Mesenchymal stem cell (in vitro differentiated cells and primary cell): ENCODE data around the gene MAMDC4.

Experiments
- DNase-seq: peaks from one replicate; pipeline ENCODE4 v3.0.0-alpha.2; 2013
- H2AFZ ChIP-seq: one replicate; pipeline ENCODE4 v1.6.1; 2013; ENCODE audit warnings: low read depth, mild to moderate bottlenecking, control low read depth, inconsistent platforms, low read length, moderate library complexity
- H2AK5ac ChIP-seq: 2 replicates; pipeline ENCODE4 v1.6.1; 2013; ENCODE audit warnings: low read length, moderate library complexity, mild to moderate bottlenecking, inconsistent platforms; ENCODE audit not compliant: severe bottlenecking
- H2BK120ac ChIP-seq: one replicate; pipeline ENCODE4 v1.6.1; 2013; ENCODE audit warnings: low read depth, mild to moderate bottlenecking, inconsistent platforms, low read length, moderate library complexity
- H2BK12ac ChIP-seq, 2 experiments: one replicate each; pipeline ENCODE4 v1.6.1; 2013; ENCODE audit warnings: inconsistent platforms in 2 of 2, low read length in 2 of 2, mild to moderate bottlenecking in 2 of 2, moderate library complexity in 2 of 2, control low read depth in 1 of 2
- H2BK15ac ChIP-seq: one replicate; pipeline ENCODE4 v1.6.1; 2013; ENCODE audit warnings: mild to moderate bottlenecking, low read depth, inconsistent platforms; ENCODE audit not compliant: poor library complexity, severe bottlenecking
- H2BK5ac ChIP-seq: 2 replicates; pipeline ENCODE4 v1.6.1; 2013; ENCODE audit warnings: low read depth, mild to moderate bottlenecking, low read length, control low read depth, inconsistent platforms; ENCODE audit not compliant: poor library complexity, severe bottlenecking
- H3K14ac ChIP-seq, 2 experiments: one replicate each; pipeline ENCODE4 v1.6.1; 2013; ENCODE audit warnings: inconsistent platforms in 2 of 2, low read length in 2 of 2, control low read depth in 1 of 2, mild to moderate bottlenecking in 1 of 2, moderate library complexity in 1 of 2
- H3K18ac ChIP-seq, 2 experiments: one replicate each; pipeline ENCODE4 v1.6.1; 2013; ENCODE audit warnings: inconsistent platforms in 2 of 2, low read length in 2 of 2, control low read depth in 1 of 2, low read depth in 1 of 2, mild to moderate bottlenecking in 1 of 2
- H3K23ac ChIP-seq, 2 experiments: one replicate each; pipeline ENCODE4 v1.6.1; 2013; ENCODE audit warnings: inconsistent platforms in 2 of 2, low read length in 2 of 2, mild to moderate bottlenecking in 2 of 2, moderate library complexity in 2 of 2, control low read depth in 1 of 2
- H3K27ac ChIP-seq: 2 replicates; pipeline ENCODE4 v1.5.1; 2013; ENCODE audit warnings: mild to moderate bottlenecking, moderate library complexity, low read length, control low read depth, inconsistent platforms; ENCODE audit not compliant: poor library complexity, severe bottlenecking
- H3K27me3 ChIP-seq, 2 experiments: 2 replicates each; pipeline versions ENCODE4 v1.6.1 to v1.7.0; 2013; ENCODE audit warnings: low read length in 2 of 2, mild to moderate bottlenecking in 2 of 2, moderate library complexity in 2 of 2, control low read depth in 1 of 2, inconsistent platforms in 1 of 2; ENCODE audit not compliant: control insufficient read depth in 1 of 2, insufficient read depth in 1 of 2
- H3K36me3 ChIP-seq, 2 experiments: 2 replicates each; pipeline versions ENCODE4 v1.6.1 to v1.7.0; 2013; ENCODE audit warnings: low read length in 2 of 2, control low read depth in 1 of 2, inconsistent platforms in 1 of 2, low read depth in 1 of 2, mild to moderate bottlenecking in 1 of 2; ENCODE audit not compliant: insufficient read depth in 2 of 2, control insufficient read depth in 1 of 2
- H3K4ac ChIP-seq, 2 experiments: one replicate each; pipeline ENCODE4 v1.6.1; 2013; ENCODE audit warnings: inconsistent platforms in 2 of 2, low read length in 2 of 2, mild to moderate bottlenecking in 2 of 2, moderate library complexity in 2 of 2, control low read depth in 1 of 2, low read depth in 1 of 2
- H3K4me1 ChIP-seq: 2 replicates; pipeline ENCODE4 v1.6.1; 2013; ENCODE audit warnings: low read depth, low read length, control low read depth; ENCODE audit not compliant: control insufficient read depth, insufficient read depth
- H3K4me2 ChIP-seq: 2 replicates; pipeline ENCODE4 v1.6.1; 2013; ENCODE audit warnings: low read length, mild to moderate bottlenecking, inconsistent platforms; ENCODE audit not compliant: poor library complexity, severe bottlenecking
- H3K4me3 ChIP-seq, 2 experiments: 2 replicates each; pipeline versions ENCODE4 v1.5.1 to v1.7.0; 2013; ENCODE audit warnings: low read length in 2 of 2, mild to moderate bottlenecking in 2 of 2, control low read depth in 1 of 2, low read depth in 1 of 2; ENCODE audit not compliant: insufficient read depth in 1 of 2
- H3K79me1 ChIP-seq: replicated peaks from 2 replicates; pipeline ENCODE4 v1.6.1; 2013; ENCODE audit warnings: mild to moderate bottlenecking, control low read depth, low read length, inconsistent platforms; ENCODE audit not compliant: poor library complexity, severe bottlenecking
- H3K9ac ChIP-seq: 2 replicates; pipeline ENCODE4 v1.7.0; 2013; ENCODE audit warnings: mild to moderate bottlenecking, low read length, moderate library complexity
- H3K9me3 ChIP-seq: 2 replicates; pipeline ENCODE4 v1.7.0; 2013; ENCODE audit warnings: mild to moderate bottlenecking, low read length; ENCODE audit not compliant: control insufficient read depth
- H4K8ac ChIP-seq: one replicate; pipeline ENCODE4 v1.6.1; 2013; ENCODE audit warnings: inconsistent platforms, mild to moderate bottlenecking, low read length, moderate library complexity
- H4K91ac ChIP-seq: one replicate; pipeline ENCODE4 v1.6.1; 2013; ENCODE audit warnings: mild to moderate bottlenecking, low read length, inconsistent platforms
- WGBS: methylation state at CpG from one replicate; pipeline ENCODE4 v1.1.7; 2013; ENCODE audit warnings: mixed read lengths; 5-methylcytosine and 5-hydroxymethylcytosine counted together

MAMDC4 gene

GRCh38 chr9:136896027-136896426, 43.9 kb downstream of the MAMDC4 start:
- no peak overlapping the region for H3K4ac ChIP-seq
- H3K9me3 ChIP-seq, result no peaks in the 10 kb centered on the region
- WGBS, result 88% methylated on average over 11 of the region's 11 CpGs
- no peak overlapping the region for H2BK15ac ChIP-seq
- no peak overlapping the region for H3K4me3 ChIP-seq
- DNase-seq, result no peak
- H3K4me2 ChIP-seq, result no peak overlapping the region
- H2BK5ac ChIP-seq, result no peak overlapping the region
- H4K8ac ChIP-seq, result no peak overlapping the region
- no peak overlapping the region for H3K23ac ChIP-seq
- no peak overlapping the region for H3K9ac ChIP-seq
- H2AK5ac ChIP-seq, result no peak overlapping the region
- peaks cover 13% of the 10 kb centered on the region for H3K4me1 ChIP-seq
- no peak overlapping the region for H3K27ac ChIP-seq
- peaks cover 45% of the 10 kb centered on the region for H3K79me1 ChIP-seq
- H2AFZ ChIP-seq, result no peak overlapping the region
- H4K91ac ChIP-seq, result no peak overlapping the region
- H2BK120ac ChIP-seq, result no peak overlapping the region
- no peaks in the 10 kb centered on the region for H3K27me3 ChIP-seq
- no peak overlapping the region for H3K14ac ChIP-seq
- no peak overlapping the region for H3K18ac ChIP-seq
- H3K36me3 ChIP-seq, result peaks cover 21 to 49% of the 10 kb centered on the region in 2 experiments
- H2BK12ac ChIP-seq, result no peak overlapping the region

GRCh38 chr9:136898483-136899100, 46.4 kb downstream of the MAMDC4 start:
- Histone ChIP-seq H3K27ac (no peak overlapping the region), H3K4me1 (peaks cover 28% of the 10 kb centered on the region), H4K8ac (peak overlapping the region; percentile 48), H3K79me1 (peaks cover 45% of the 10 kb centered on the region), H2BK15ac (no peak overlapping the region), H3K9me3 (no peaks in the 10 kb centered on the region), H2AK5ac (no peak overlapping the region), H3K27me3 (no peaks in the 10 kb centered on the region), H2BK120ac (no peak overlapping the region), H3K4me3 (no peak overlapping the region), H3K23ac (no peak overlapping the region), H2BK12ac (no peak overlapping the region), H3K14ac (no peak overlapping the region), H3K4ac (no peak overlapping the region), H2BK5ac (no peak overlapping the region), H4K91ac (no peak overlapping the region), H2AFZ (no peak overlapping the region), H3K36me3 (peaks cover 25 to 43% of the 10 kb centered on the region in 2 experiments), H3K9ac (no peak overlapping the region), H3K18ac (no peak overlapping the region), H3K4me2 (no peak overlapping the region)
- no peak for DNase-seq
- 96% methylated on average over 18 of the region's 21 CpGs for WGBS

GRCh38 chr9:136899196-136899595, 47.0 kb downstream of the MAMDC4 start:
- H3K9ac ChIP-seq, result no peak overlapping the region
- no peak overlapping the region for H2AFZ ChIP-seq
- no peak overlapping the region for H4K91ac ChIP-seq
- peaks cover 28% of the 10 kb centered on the region for H3K4me1 ChIP-seq
- no peak overlapping the region for H4K8ac ChIP-seq
- no peak overlapping the region for H3K27ac ChIP-seq
- H3K27me3 ChIP-seq, result no peaks in the 10 kb centered on the region
- peaks cover 47% of the 10 kb centered on the region for H3K79me1 ChIP-seq
- H2BK15ac ChIP-seq, result no peak overlapping the region
- H3K14ac ChIP-seq, result no peak overlapping the region
- H2BK5ac ChIP-seq, result no peak overlapping the region
- no peak overlapping the region for H2BK12ac ChIP-seq
- no peak overlapping the region for H3K4me2 ChIP-seq
- no peak overlapping the region for H2BK120ac ChIP-seq
- no peak overlapping the region for H3K23ac ChIP-seq
- H3K36me3 ChIP-seq, result peaks cover 25 to 44% of the 10 kb centered on the region in 2 experiments
- no peak overlapping the region for H3K4me3 ChIP-seq
- 92% methylated on average over 9 of the region's 9 CpGs for WGBS
- no peak overlapping the region for H2AK5ac ChIP-seq
- no peak overlapping the region for H3K4ac ChIP-seq
- H3K18ac ChIP-seq, result no peak overlapping the region
- DNase-seq, result no peak
- no peaks in the 10 kb centered on the region for H3K9me3 ChIP-seq

DNA sequence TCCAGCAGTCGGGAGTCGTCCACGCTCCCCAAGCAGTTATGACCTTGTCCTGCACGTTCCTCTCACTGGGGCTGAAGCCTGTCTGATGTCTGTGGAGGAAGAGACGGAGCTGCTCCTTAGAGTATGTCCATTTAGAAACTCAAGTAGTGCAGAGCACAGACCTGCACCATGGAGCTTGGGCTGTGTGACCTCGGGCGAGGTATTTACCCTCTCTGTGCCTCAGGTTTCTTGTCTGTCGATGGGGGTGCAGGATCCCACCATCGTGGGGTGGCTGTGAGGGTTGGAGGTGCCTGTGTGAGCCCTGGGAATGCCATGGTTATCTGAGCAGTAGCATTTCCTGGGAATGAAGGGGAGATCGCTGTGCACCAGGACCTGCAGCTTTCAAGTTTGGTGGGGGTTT, 48.4 kb downstream of the MAMDC4 start:
- H2BK15ac ChIP-seq, result no peak overlapping the region
- no peak overlapping the region for H2BK12ac ChIP-seq
- no peak overlapping the region for H3K18ac ChIP-seq
- H2BK120ac ChIP-seq, result no peak overlapping the region
- no peak overlapping the region for H3K14ac ChIP-seq
- H3K4me2 ChIP-seq, result no peak overlapping the region
- H3K4me1 ChIP-seq, result peaks cover 28% of the 10 kb centered on the region
- H3K27me3 ChIP-seq, result no peaks in the 10 kb centered on the region
- H2AFZ ChIP-seq, result no peak overlapping the region
- H3K79me1 ChIP-seq, result peaks cover 40% of the 10 kb centered on the region
- H3K4ac ChIP-seq, result peak overlapping the region in 1 of 2 experiments; percentile 47
- no peak overlapping the region for H2AK5ac ChIP-seq
- no peak overlapping the region for H2BK5ac ChIP-seq
- no peak overlapping the region for H4K91ac ChIP-seq
- H3K27ac ChIP-seq, result no peak overlapping the region
- no peak overlapping the region for H3K23ac ChIP-seq
- 93% methylated on average over 10 of the region's 10 CpGs for WGBS
- H3K9me3 ChIP-seq, result no peaks in the 10 kb centered on the region
- H4K8ac ChIP-seq, result peak overlapping the region; percentile 32
- no peak overlapping the region for H3K4me3 ChIP-seq
- no peak overlapping the region for H3K9ac ChIP-seq
- peaks cover 25 to 38% of the 10 kb centered on the region in 2 experiments for H3K36me3 ChIP-seq
- no peak for DNase-seq
